Hindlimb muscle (tissue), 1 donor: ENCODE measurements around the gene OR2G2. TPM values are rescaled to one million over a fixed set of nuclear protein-coding genes. Genes with fewer than 3 reads are reported as not detected.

Experiments used
- DNase-seq: peaks from one replicate; pipeline ENCODE4 v3.0.0-alpha.2; 2013
- polyA plus RNA-seq: library from polyadenylated mRNA; unstranded; fragments of 120-200 nt; gene quantifications from one replicate; pipeline ENCODE4 v1.2.1, GENCODE V29; 2013; ENCODE audit not compliant: insufficient read length

The OR2G2 gene
- polyA plus RNA-seq: not detected

GRCh38 chr1:247588060-247588459, at the start of gene OR2G2:
OR2G2 (plus strand) TSS chr1:247588360; CDS start chr1:247588360, 0 bp downstream.
- no peak for DNase-seq

- DNase-seq: no peak
Observed at GRCh38 chr1:247538561-247538960, 49.6 kb upstream of the OR2G2 start.

GRCh38 chr1:247539215-247539614, 48.9 kb upstream of the OR2G2 start:
- DNase-seq: no peak

- DNase-seq: no peak
Observed at GRCh38 chr1:247540581-247540980, 47.6 kb upstream of the OR2G2 start.

GRCh38 chr1:247542811-247543210, 45.3 kb upstream of the OR2G2 start:
- no peak for DNase-seq

- DNase-seq: no peak
Observed at GRCh38 chr1:247548092-247548491, 40.1 kb upstream of the OR2G2 start.

GRCh38 chr1:247548769-247549182, 39.4 kb upstream of the OR2G2 start, which contains the start of gene GCSAML:
GCSAML (plus strand) TSS chr1:247549134; CDS start chr1:247549192, 58 bp downstream.
- DNase-seq: no peak

GRCh38 chr1:247551721-247552120, 36.4 kb upstream of the OR2G2 start:
- DNase-seq: no peak

- DNase-seq: no peak
Observed at GRCh38 chr1:247552231-247552630, 35.9 kb upstream of the OR2G2 start.

GRCh38 chr1:247557926-247558674, 30.1 kb upstream of the OR2G2 start:
- DNase-seq: no peak

GRCh38 chr1:247561711-247562110, 26.4 kb upstream of the OR2G2 start:
- no peak for DNase-seq

GRCh38 chr1:247562198-247562597, 26.0 kb upstream of the OR2G2 start:
- no peak for DNase-seq

GRCh38 chr1:247574236-247574635, 13.9 kb upstream of the OR2G2 start:
- DNase-seq: no peak

- no peak for DNase-seq
Observed at GRCh38 chr1:247574664-247575063, 13.5 kb upstream of the OR2G2 start.

GRCh38 chr1:247576514-247576913, 11.6 kb upstream of the OR2G2 start:
- DNase-seq: no peak

- no peak for DNase-seq
Observed at GRCh38 chr1:247578946-247579460, 9.2 kb upstream of the OR2G2 start.

- no peak for DNase-seq
Observed at GRCh38 chr1:247605286-247605685, 17.1 kb downstream of the OR2G2 start, which contains the start of gene OR2G3. OR2G3 (plus strand) TSS chr1:247605586; CDS start chr1:247605586, 0 bp downstream.

GRCh38 chr1:247613405-247613804, 25.2 kb downstream of the OR2G2 start:
- DNase-seq: no peak

GRCh38 chr1:247614625-247615024, 26.5 kb downstream of the OR2G2 start:
- no peak for DNase-seq

- no peak for DNase-seq
Observed at GRCh38 chr1:247627951-247628350, 39.8 kb downstream of the OR2G2 start.

- DNase-seq: no peak
Observed at GRCh38 chr1:247638011-247638410, 49.9 kb downstream of the OR2G2 start.

GRCh38 chr1:247638781-247639180, 50.6 kb downstream of the OR2G2 start:
- no peak for DNase-seq
